ENCODE data around the gene MYO1E.
A peak's percentile ranks its signal among the peaks of the same experiment; 100 is the strongest.

Gene MYO1E

DNA sequence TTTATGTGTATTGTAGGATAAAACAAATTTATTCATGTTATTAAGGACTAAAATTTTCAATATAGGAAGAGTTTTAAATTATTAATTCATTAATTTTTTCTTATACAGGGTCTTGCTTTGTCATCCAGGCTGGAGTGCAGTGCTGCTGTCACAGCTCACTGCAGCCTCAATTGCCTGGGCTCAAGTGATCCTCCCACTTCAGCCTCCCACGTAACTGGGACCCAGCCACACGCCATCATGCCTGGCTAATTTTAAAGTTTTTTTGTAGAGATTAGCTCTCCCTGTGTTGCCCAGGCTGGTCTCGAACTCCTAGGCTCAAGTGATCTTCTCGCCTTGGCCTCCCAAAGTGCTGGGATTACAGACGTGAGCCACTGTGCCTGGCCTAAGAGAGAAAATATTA lies 253.0 kb downstream of the MYO1E start:
- DNase-seq = no peak

GRCh38 chr15:59116771-59117170 lies 255.9 kb downstream of the MYO1E start:
- no peak for DNase-seq

- DNase-seq = no peak
Measured at GRCh38 chr15:59116141-59116540, 256.5 kb downstream of the MYO1E start.

- DNase-seq = no peak
Measured at GRCh38 chr15:59115047-59115446, 257.6 kb downstream of the MYO1E start.

DNA sequence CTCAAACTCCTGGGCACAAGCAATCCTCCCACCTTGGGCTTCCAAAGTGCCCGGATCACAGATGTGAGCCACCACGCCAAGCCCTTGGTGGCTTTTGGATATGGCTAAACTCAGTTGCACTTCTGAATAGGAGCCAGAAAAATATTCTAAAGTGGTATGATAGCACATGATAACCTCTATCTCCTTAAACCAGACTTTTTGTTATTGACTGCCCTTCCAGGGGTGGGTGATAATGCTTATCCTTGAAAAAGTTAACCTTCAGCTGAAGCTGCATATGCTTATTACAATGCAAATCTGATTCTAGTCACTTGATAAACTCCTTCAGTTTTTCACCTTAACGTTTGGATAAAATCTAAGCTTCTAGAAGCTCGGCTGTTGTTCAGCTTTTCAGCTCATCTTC lies 261.4 kb downstream of the MYO1E start:
- no peak for DNase-seq

GRCh38 chr15:59105854-59106253 lies 266.8 kb downstream of the MYO1E start:
- no peak for DNase-seq

DNA sequence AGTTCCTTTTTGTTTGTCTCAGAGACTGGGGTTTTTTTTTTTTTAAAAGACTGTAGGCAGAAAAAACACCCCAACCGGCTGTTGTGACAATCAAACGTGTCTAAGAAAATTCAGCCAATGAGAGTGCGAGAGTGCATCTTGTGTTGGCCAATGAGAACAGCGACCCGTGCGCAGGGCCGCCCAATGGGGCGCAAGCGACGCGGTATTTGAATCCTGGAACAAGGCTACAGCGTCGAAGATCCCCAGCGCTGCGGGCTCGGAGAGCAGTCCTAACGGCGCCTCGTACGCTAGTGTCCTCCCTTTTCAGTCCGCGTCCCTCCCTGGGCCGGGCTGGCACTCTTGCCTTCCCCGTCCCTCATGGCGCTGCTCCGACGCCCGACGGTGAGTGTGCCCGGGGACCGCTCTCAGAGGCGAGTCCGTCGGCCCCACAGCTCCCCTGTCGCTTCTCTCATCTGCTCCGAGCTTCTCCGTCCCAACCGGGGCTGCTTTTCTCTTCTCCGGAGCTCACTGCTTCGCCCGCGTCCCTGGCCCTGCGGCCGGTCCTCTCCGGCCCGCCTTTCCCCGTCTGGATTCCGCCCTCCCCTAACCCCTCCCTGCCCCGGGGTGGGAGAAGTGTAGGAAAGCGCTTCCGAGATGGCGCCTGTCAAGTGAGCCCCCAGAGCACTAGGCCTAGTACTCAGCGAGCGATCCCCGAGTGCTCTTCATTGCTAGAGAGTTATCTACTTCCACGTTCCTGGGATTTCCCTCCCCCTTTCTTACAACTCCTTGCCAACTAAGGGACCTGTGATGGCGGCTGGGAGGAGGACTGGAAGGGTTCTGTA lies 267.5 kb downstream of the MYO1E start, which contains the start of gene CCNB2:
TSS of gene CCNB2 (plus strand) at position 235 of the 821 bp plus-strand sequence. CDS start at position 358, 123 bp downstream.
- peak; percentile 90 for DNase-seq

GRCh38 chr15:59104602-59104911 lies 268.1 kb downstream of the MYO1E start:
- no peak for DNase-seq

- DNase-seq = no peak
Measured at GRCh38 chr15:59099162-59099685, 273.4 kb downstream of the MYO1E start.

DNA sequence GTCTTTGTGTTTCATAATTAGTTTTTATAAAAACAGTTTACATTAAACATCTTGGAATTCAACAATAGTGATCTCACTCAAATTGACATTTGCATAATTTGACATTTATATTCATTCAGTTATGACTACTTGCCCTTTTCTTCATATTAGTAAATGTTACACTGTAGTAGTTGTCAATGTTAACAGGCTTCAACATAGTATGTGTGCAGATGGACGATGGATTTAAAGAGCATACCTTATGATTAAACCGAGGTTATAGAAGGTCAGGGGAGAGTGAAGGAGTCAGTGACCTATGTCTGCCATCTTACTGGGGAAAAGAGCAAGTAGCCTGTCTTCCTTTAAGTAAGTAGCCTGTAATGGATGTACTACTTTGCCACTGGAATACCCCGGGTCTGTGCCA lies 276.2 kb downstream of the MYO1E start:
- no peak for DNase-seq

- no peak for DNase-seq
Measured at GRCh38 chr15:59094077-59094476, 278.6 kb downstream of the MYO1E start.

- no peak for DNase-seq
Measured at GRCh38 chr15:59087731-59088130, 284.9 kb downstream of the MYO1E start.

Data from NCI-H774 (cell line).